Left forelimb (tissue), 1 donor: Measurements from ENCODE around the gene TMEM82.
"Not testable (repeated sequence)": the region's sequence is repeated elsewhere in the genome, so short reads cannot be mapped to it uniquely, and the experiment has no call there.

Experiments used
- DNase-seq: peaks from one replicate; pipeline ENCODE4 v3.0.0-alpha.2; 2018; ENCODE audit warnings: low spot score

Gene TMEM82

GRCh38 chr1:15742339-15742801 lies at the start of gene TMEM82:
TSS of gene TMEM82 (plus strand) at chr1:15742499. CDS start at chr1:15742560, 61 bp downstream.
- DNase-seq: no peak

GRCh38 chr1:15693371-15693770 lies 48.9 kb upstream of the TMEM82 start:
- DNase-seq: no peak

GRCh38 chr1:15696956-15697521 lies 45.3 kb upstream of the TMEM82 start:
- no peak for DNase-seq

GRCh38 chr1:15698201-15698600 lies 44.1 kb upstream of the TMEM82 start:
- no peak for DNase-seq

- DNase-seq: not testable (repeated sequence)
Observed at GRCh38 chr1:15699321-15699720, 43.0 kb upstream of the TMEM82 start.

GRCh38 chr1:15700508-15700907 lies 41.8 kb upstream of the TMEM82 start:
- DNase-seq: no peak

- no peak for DNase-seq
Observed at GRCh38 chr1:15701784-15702183, 40.5 kb upstream of the TMEM82 start.

GRCh38 chr1:15702722-15703550 lies 39.4 kb upstream of the TMEM82 start:
- DNase-seq: no peak

- DNase-seq: no peak
Observed at GRCh38 chr1:15703562-15703961, 38.7 kb upstream of the TMEM82 start.

GRCh38 chr1:15704526-15705183 lies 37.6 kb upstream of the TMEM82 start:
- no peak for DNase-seq

- no peak for DNase-seq
Observed at GRCh38 chr1:15705184-15705566, 37.1 kb upstream of the TMEM82 start.

- no peak for DNase-seq
Observed at GRCh38 chr1:15706751-15707150, 35.5 kb upstream of the TMEM82 start.

GRCh38 chr1:15707239-15707925 lies 34.9 kb upstream of the TMEM82 start:
- no peak for DNase-seq

GRCh38 chr1:15708486-15709137 lies 33.7 kb upstream of the TMEM82 start:
- DNase-seq: no peak

GRCh38 chr1:15709226-15709625 lies 33.1 kb upstream of the TMEM82 start:
- DNase-seq: no peak

- no peak for DNase-seq
Observed at GRCh38 chr1:15712168-15712567, 30.1 kb upstream of the TMEM82 start.

GRCh38 chr1:15714406-15715136 lies 27.7 kb upstream of the TMEM82 start:
- DNase-seq: no peak

- DNase-seq: no peak
Observed at GRCh38 chr1:15717418-15718125, 24.7 kb upstream of the TMEM82 start.

- no peak for DNase-seq
Observed at GRCh38 chr1:15718199-15718601, 24.1 kb upstream of the TMEM82 start.

- DNase-seq: no peak
Observed at GRCh38 chr1:15719381-15720120, 22.7 kb upstream of the TMEM82 start.
